GM18507 (cell line): ENCODE data around the gene ACOT12.
"Not testable (repeated sequence)": the region's sequence is repeated elsewhere in the genome, so short reads cannot be mapped to it uniquely, and the experiment has no call there.

Source experiments
- DNase-seq: peaks from one replicate; pipeline ENCODE4 v3.0.0; 2011; ENCODE audit warnings: low read depth; ENCODE audit not compliant: insufficient read length; ENCODE audit errors: extremely low spot score
- FAIRE-seq: peaks from 2 replicates; lab custom pipeline; 2011; peaks lifted over from hg19 to GRCh38; lab: Jason Lieb, UNC

Gene ACOT12

GRCh38 chr5:81353189-81353588 lies 40.7 kb downstream of the ACOT12 start:
- no peak for DNase-seq
- no peak for FAIRE-seq

DNA sequence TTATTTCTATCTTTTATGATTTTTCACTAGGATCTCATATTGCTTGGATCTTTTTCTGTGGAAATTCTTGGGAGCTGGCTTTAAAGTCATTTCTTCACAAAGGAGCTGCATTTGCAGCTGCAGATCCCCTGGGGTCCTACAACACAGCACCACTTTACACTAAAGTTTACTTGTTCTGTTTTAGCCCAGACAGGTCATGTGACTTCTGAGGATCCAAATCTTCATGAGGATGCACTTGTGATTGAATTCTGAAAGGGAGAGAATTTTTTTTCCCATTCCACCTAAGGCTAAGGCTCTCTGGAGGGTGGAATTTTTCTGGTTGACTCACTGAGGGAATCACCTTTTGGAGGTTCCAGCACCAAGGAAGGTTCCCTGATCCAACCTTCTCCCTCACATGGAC lies 43.4 kb downstream of the ACOT12 start:
- FAIRE-seq (no peak), DNase-seq (no peak)

DNA sequence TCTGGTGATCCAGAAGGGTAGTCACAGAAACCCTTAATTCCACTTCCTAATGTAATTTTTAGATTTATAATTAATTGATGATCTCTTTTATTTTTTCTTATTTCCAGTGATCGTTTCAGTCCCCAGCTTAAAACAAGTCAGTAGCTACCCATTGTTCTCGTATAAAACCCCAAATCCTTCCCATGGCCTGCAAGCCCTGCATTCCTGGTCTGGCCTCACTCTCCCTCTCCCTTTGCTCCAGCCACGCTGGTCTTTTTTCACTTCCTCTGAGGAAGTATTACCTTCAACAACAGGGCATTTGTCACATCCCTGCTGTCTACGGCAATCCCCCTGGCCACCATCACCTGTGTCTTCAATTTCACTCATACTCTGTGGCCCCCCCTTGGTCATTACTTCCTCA lies 44.8 kb downstream of the ACOT12 start:
- FAIRE-seq, result no peak

DNA sequence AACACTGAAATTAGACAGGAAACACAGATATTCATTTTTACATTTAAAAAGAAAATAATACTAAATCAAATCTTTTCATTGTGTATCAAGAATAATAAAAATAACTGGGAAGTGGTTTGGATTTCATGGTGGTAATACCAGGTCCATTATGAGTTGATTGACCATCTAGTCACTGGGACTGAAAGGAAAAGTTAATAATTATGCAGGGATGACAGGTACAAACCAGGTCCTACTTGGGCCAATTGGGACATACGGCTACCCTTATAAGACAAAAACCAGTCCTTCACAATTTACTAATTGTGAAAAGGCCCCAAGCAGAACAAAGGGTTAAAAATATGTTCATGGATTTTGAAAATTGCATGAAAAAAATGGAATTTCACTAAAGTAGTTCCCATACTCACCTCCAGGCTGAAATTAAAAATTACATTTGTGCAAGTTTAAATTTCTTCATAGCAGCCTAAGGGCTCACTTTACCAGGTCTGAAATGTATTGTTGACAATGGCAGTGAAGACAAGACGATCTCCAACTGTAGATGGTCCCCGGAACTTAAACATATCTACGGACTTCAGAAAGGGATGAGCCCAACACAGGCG lies 48.4 kb downstream of the ACOT12 start:
- no peak for DNase-seq
- no peak for FAIRE-seq

More for the DNA sequence above, 44.8 kb downstream of the ACOT12 start:
- no peak for DNase-seq

DNA sequence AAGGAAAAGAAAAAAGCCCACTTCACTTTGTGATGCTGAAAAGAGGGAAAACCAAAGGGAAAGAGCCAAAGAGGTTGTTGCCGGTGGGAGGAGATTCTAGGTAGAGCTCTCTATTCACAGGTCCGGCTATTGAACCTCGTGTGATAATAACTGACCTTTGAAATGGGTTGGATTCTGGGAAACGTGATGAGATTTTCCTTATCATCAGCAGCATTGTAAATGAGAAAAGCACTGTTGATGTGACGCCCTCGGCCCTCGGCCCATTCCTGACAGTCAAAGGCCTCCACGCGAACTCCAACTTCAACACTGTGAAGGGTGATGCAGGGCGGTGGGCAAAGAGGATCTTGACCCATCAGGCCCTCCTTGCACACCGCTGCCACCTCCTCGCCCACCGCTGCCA lies 49.2 kb downstream of the ACOT12 start:
- no peak for FAIRE-seq

GRCh38 chr5:81338213-81338612 lies 55.7 kb downstream of the ACOT12 start:
- DNase-seq, FAIRE-seq: not testable (repeated sequence)

More for the DNA sequence above, 49.2 kb downstream of the ACOT12 start:
- DNase-seq, result no peak

- FAIRE-seq (no peak), DNase-seq (no peak)
Measured at GRCh38 chr5:81337803-81338202, 56.1 kb downstream of the ACOT12 start.

DNA sequence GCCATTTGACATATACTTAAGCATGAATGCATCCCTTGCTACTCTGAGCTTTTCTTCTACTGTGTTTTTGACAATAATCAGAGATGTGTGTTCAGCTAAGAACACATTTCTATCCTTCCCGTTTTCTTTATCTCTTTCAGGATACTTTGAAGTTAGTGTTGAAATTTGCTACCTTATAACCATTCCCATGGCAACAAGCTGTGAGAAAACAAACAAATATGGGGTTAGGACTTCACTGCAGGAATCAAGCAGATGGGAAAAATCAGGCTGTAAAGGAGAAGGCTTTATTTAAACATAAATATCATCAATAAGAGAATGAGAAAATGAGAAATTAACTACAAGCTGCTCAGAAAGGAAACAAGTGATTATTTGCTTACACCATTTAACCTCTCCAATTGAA lies 57.4 kb downstream of the ACOT12 start:
- FAIRE-seq (no peak), DNase-seq (no peak)

GRCh38 chr5:81335946-81336345 lies 58.0 kb downstream of the ACOT12 start:
- FAIRE-seq, result no peak
- DNase-seq, result no peak

- no peak for FAIRE-seq
Measured at GRCh38 chr5:81334304-81335061, 59.5 kb downstream of the ACOT12 start.

GRCh38 chr5:81326554-81326953 lies 67.4 kb downstream of the ACOT12 start:
- FAIRE-seq, result no peak
- no peak for DNase-seq

More at GRCh38 chr5:81334304-81335061, 59.5 kb downstream of the ACOT12 start:
- no peak for DNase-seq

- DNase-seq (no peak), FAIRE-seq (no peak)
Measured at GRCh38 chr5:81317536-81317935, 76.4 kb downstream of the ACOT12 start.

- FAIRE-seq (no peak), DNase-seq (no peak)
Measured at GRCh38 chr5:81316571-81316970, 77.4 kb downstream of the ACOT12 start.

GRCh38 chr5:81315830-81316229 lies 78.1 kb downstream of the ACOT12 start:
- DNase-seq (no peak), FAIRE-seq (no peak)

DNA sequence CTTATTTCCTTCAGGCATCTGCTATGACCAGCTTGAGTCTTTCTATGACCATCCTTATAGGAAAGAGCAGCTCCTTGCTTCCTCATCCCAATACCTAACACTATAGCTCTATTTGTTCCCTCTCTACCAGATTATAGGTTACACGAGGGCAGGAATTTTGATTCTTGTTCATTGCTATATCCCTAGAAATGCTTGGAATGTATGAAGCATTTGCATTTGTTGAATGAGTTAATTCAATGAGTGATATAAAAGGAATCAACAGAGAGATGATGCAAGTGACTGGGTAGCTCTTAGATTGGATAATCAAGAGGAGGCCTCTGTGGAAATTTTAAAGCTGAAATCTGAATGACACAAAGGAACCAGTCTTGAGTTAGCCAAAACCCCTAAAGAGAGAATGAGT lies 78.6 kb downstream of the ACOT12 start:
- no peak for DNase-seq
- FAIRE-seq, result no peak

- FAIRE-seq, result no peak
- DNase-seq, result no peak
Measured at GRCh38 chr5:81314581-81314980, 79.4 kb downstream of the ACOT12 start.

GRCh38 chr5:81313686-81314085 lies 80.2 kb downstream of the ACOT12 start:
- FAIRE-seq (no peak), DNase-seq (no peak)

GRCh38 chr5:81313278-81313677 lies 80.7 kb downstream of the ACOT12 start:
- FAIRE-seq (no peak), DNase-seq (no peak)

DNA sequence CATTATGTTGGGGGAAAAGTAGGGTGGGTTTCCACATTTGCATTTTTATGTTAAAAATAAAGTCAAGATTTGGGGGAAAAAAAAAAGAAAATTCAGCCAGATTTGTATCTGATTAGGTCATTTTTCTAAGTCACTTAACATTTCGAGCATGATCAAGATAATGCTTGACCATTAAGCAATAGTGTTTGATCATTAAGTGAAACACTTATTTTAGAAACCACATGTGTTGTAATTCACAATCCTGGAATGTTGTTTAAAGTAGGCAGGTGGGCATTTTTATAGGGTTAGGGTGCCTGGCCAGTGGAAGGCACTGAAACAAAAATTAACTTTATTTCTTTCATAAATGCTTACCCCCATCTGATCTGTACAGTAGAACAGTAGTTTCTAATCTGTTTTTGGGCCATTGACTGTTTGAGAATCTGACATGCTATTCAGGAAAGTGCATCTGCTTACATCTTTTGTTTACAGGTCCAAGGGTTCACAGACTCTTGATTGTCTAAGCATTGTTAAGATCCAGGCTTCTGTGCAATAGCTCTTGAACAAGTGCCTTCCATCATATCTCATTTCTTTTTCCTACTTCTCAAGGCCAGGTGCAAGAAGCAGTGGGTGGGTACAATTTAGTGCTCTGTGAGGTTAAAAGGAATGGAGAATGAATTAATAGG lies 83.4 kb downstream of the ACOT12 start:
- DNase-seq (no peak), FAIRE-seq (no peak)

- DNase-seq, result no peak
- no peak for FAIRE-seq
Measured at GRCh38 chr5:81308836-81309235, 85.1 kb downstream of the ACOT12 start.

DNA sequence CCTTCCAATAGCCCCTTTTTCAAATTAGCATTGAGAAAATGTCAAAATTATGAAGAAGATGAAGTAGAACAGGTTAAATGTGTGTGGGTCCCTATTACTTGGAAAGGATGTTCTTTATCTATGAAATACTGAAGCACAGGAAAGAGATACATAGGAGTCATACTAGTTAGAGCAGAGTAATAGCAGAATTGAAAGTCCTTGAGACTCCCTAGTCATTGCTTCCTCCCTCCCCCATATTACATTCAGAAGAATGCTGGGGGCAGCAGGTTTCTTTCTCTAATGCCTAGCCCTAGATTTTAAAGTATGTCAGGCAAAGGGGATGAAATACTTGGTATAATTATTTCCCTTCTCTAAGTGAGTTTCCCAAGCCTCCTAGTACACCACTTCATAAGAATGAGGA lies 88.1 kb downstream of the ACOT12 start:
- FAIRE-seq (no peak), DNase-seq (no peak)
